Endothelial cell of umbilical vein (primary cell): ENCODE measurements around the gene CHRND. TPM values are rescaled to one million over a fixed set of nuclear protein-coding genes. Genes with fewer than 3 reads are reported as not detected.

Experiments
- BruUV-seq: library from RNA; stranded (reverse); fragments of 400-500 nt; replicated peaks from 2 replicates; lab custom pipeline; 2021; lab: Mats Ljungman, UMichigan
- CTCF ChIA-PET: fragments of 300-600, 350-600 bp; sonication (Branson Sonifier 250); formaldehyde crosslinking; loops from one replicate; lab custom pipeline; 2021; ENCODE audit warnings: antibody characterized with exemption, inconsistent platforms; lab: Charles Lee
- POLR2A ChIA-PET: fragments of 300-600, 350-600 bp; sonication (Branson Sonifier 250); formaldehyde crosslinking; loops from one replicate; lab custom pipeline; 2021; ENCODE audit warnings: antibody characterized with exemption, inconsistent platforms; lab: Charles Lee
- DNase-seq: peaks from one replicate; pipeline ENCODE4 v3.0.0-alpha.2; 2011; ENCODE audit warnings: low read depth, low spot score
- FAIRE-seq: peaks from 2 replicates; lab custom pipeline; 2011; peaks lifted over from hg19 to GRCh38; lab: Jason Lieb, UNC
- H2AFZ ChIP-seq: 2 replicates; pipeline ENCODE4 v1.6.0; 2012; ENCODE audit warnings: low read depth, low read length, control low read depth, inconsistent platforms
- H3K27ac ChIP-seq: 2 replicates; pipeline ENCODE4 v1.5.1; 2011; ENCODE audit warnings: low read depth, mild to moderate bottlenecking, control low read depth, low read length, moderate library complexity; ENCODE audit not compliant: insufficient read depth
- H3K27me3 ChIP-seq, 2 experiments: 2 replicates each; pipeline versions ENCODE4 v1.6.0 to v1.6.1; 2011; ENCODE audit warnings: low read length in 2 of 2, mixed read lengths in 1 of 2; ENCODE audit not compliant: control insufficient read depth in 2 of 2, insufficient read depth in 2 of 2
- H3K36me3 ChIP-seq, 2 experiments: 2 replicates in 1 of 2; 3 replicates in 1 of 2; pipeline ENCODE4 v1.5.1; 2011; ENCODE audit warnings: low read length in 2 of 2, mild to moderate bottlenecking in 1 of 2, moderate library complexity in 1 of 2; ENCODE audit not compliant: control insufficient read depth in 2 of 2, insufficient read depth in 2 of 2; ENCODE audit errors: extremely low read depth in 1 of 2
- H3K4me1 ChIP-seq: 3 replicates; pipeline ENCODE4 v1.5.1; 2011; ENCODE audit warnings: mild to moderate bottlenecking, low read length; ENCODE audit not compliant: control insufficient read depth, insufficient read depth; ENCODE audit errors: extremely low read depth
- H3K4me2 ChIP-seq: 2 replicates; pipeline ENCODE4 v1.6.1; 2011; ENCODE audit warnings: low read length, control low read depth, mixed read lengths; ENCODE audit not compliant: insufficient read depth
- H3K4me3 ChIP-seq, 3 experiments: fragments of 200-600 bp in 1 of 3; sonication (generic), shearing (Covaris generic) in 1 of 3; replicated peaks in 1 of 3; 2 replicates each; pipeline ENCODE4 v1.5.1; 2011 to 2016; ENCODE audit warnings: control low read depth in 3 of 3, low read length in 3 of 3, mild to moderate bottlenecking in 2 of 3, inconsistent platforms in 1 of 3, low read depth in 1 of 3, moderate library complexity in 1 of 3; ENCODE audit not compliant: insufficient read depth in 1 of 3
- H3K79me2 ChIP-seq: 2 replicates; pipeline ENCODE4 v1.6.0; 2012; ENCODE audit warnings: low read length, inconsistent platforms; ENCODE audit not compliant: control insufficient read depth, insufficient read depth
- H3K9ac ChIP-seq: replicated peaks from 2 replicates; pipeline ENCODE3; 2011; ENCODE audit warnings: low read length, control low read depth; ENCODE audit not compliant: insufficient read depth; ENCODE audit errors: extremely low read depth
- H3K9me1 ChIP-seq: replicated peaks from 3 replicates; pipeline ENCODE4 v1.6.0; 2011; ENCODE audit warnings: mild to moderate bottlenecking, low read length; ENCODE audit not compliant: control insufficient read depth, insufficient read depth; ENCODE audit errors: extremely low read depth
- H3K9me3 ChIP-seq: replicated peaks from 2 replicates; pipeline ENCODE4 v1.5.1; 2012; ENCODE audit warnings: low read length, inconsistent platforms; ENCODE audit not compliant: control insufficient read depth, insufficient read depth
- H4K20me1 ChIP-seq: replicated peaks from 2 replicates; pipeline ENCODE3; 2011; ENCODE audit warnings: mild to moderate bottlenecking, low read length; ENCODE audit not compliant: control insufficient read depth, insufficient read depth; ENCODE audit errors: extremely low read depth
- CTCF ChIP-seq, 2 donors: IDR thresholded peaks; 1 replicate in 1 of 2; 2 replicates in 1 of 2; pipeline ENCODE4 v1.5.1; 2011; ENCODE audit warnings: low read length in 2 of 2, mild to moderate bottlenecking in 2 of 2, moderate library complexity in 2 of 2, control low read depth in 1 of 2, inconsistent platforms in 1 of 2, low read depth in 1 of 2; ENCODE audit not compliant: insufficient read depth in 1 of 2; ENCODE audit errors: extremely low read depth in 1 of 2
- EZH2 ChIP-seq: IDR thresholded peaks from 2 replicates; pipeline ENCODE4 v1.6.1; 2012; ENCODE audit warnings: borderline replicate concordance, low read depth, mild to moderate bottlenecking, moderate library complexity, low read length, inconsistent platforms; ENCODE audit not compliant: severe bottlenecking
- FOS ChIP-seq: IDR thresholded peaks from 2 replicates; pipeline ENCODE4 v1.6.1; 2011; ENCODE audit warnings: mild to moderate bottlenecking, low read length, moderate library complexity, borderline replicate concordance; ENCODE audit not compliant: insufficient read depth
- GATA2 ChIP-seq: IDR thresholded peaks from 2 replicates; pipeline ENCODE4 v1.7.0; 2011; ENCODE audit warnings: low read depth, mild to moderate bottlenecking, moderate library complexity, mixed read lengths, low read length; ENCODE audit not compliant: insufficient read length, insufficient read depth
- JUN ChIP-seq: IDR thresholded peaks from 2 replicates; pipeline ENCODE4 v1.6.1; 2011; ENCODE audit warnings: borderline replicate concordance, low read depth; ENCODE audit not compliant: insufficient read length, insufficient read depth
- MAX ChIP-seq: IDR thresholded peaks from 2 replicates; pipeline ENCODE4 v1.6.1; 2011; ENCODE audit not compliant: insufficient read depth, insufficient read length
- MYC ChIP-seq: IDR thresholded peaks from one replicate; pipeline ENCODE4 v1.6.1; 2011; ENCODE audit warnings: mild to moderate bottlenecking, low read depth, low read length
- POLR2A ChIP-seq: IDR thresholded peaks from 2 replicates; pipeline ENCODE4 v1.6.1; 2012; ENCODE audit warnings: low read depth, mild to moderate bottlenecking, control low read depth, low read length
- POLR2AphosphoS5 ChIP-seq: IDR thresholded peaks from 2 replicates; pipeline ENCODE4 v1.6.1; 2012; ENCODE audit warnings: low read depth, mild to moderate bottlenecking, control low read depth, low read length, moderate library complexity; ENCODE audit not compliant: insufficient read depth
- dilution Hi-C: fragments of 300-500 bp; cut with MboI; formaldehyde crosslinking; loops from one replicate; pipeline ENCODE4 v1.15.0; 2019; ENCODE audit warnings: low sequenced_read_pairs; ENCODE audit not compliant: extremely low pct_ligation_motif_present
- intact Hi-C: fragments of 100-400 bp; cut with micrococcal nuclease; formaldehyde crosslinking; loops from one replicate; pipeline ENCODE4 v1.10.0; 2022
- polyA plus RNA-seq, 4 experiments: library from polyadenylated mRNA; depleted of rRNA in 3 of 4; stranded (reverse) in 3 of 4; unstranded in 1 of 4; fragments of >200 nt; gene quantifications; 2 replicates each; pipeline versions ENCODE4 v1.2.1 to v1.2.3, GENCODE V29; 2011 to 2012; ENCODE audit warnings: missing spikeins in 1 of 4
- total RNA-seq: library from RNA; stranded (reverse); gene quantifications from 2 replicates; pipeline ENCODE4 v1.2.3, GENCODE V29; 2021

The CHRND gene
- total and polyA plus RNA-seq, 2 donors (not counting 3 experiments of a cell fraction or from before 2014, with no cell fraction given), result not detected

GRCh38 chr2:232502511-232502910 is 23.4 kb upstream of the CHRND start:
- H3K4me1 ChIP-seq, result no peaks in the 10 kb centered on the region
- intact Hi-C loops (no loop called here), dilution Hi-C loops (no loop called here)
- TF ChIP-seq GATA2 (no peak), POLR2A (no peak), EZH2 (no peak), MYC (no peak), POLR2AphosphoS5 (no peak), FOS (no peak), MAX (no peak), JUN (no peak), CTCF (IDR thresholded peaks at IDR 0.05; ENCODE audit: extremely low read depth in 1 of 2, insufficient read depth in 1 of 2, low read depth in 1 of 2, low read length in 2 of 2) (no peak)
- H3K9me3 ChIP-seq, result no peaks in the 10 kb centered on the region
- H3K27me3 ChIP-seq, result peaks cover 35% of the 10 kb centered on the region in 2 experiments
- H3K9ac ChIP-seq, result no peak overlapping the region
- no peaks in the 10 kb centered on the region for H3K36me3 ChIP-seq
- no TSS peak for BruUV-seq
- no peak overlapping the region for H3K27ac ChIP-seq
- no peak overlapping the region for H3K4me3 ChIP-seq
- ChIA-PET CTCF (interaction anchor here (1.1 kb wide), 1 partner anchor 602 kb away, joined by 4 read pairs; no protein-coding TSS in a partner anchor), POLR2A (no interaction called here)
- FAIRE-seq (no peak), DNase-seq (no peak)
- no peak overlapping the region for H3K4me2 ChIP-seq
- no peaks in the 10 kb centered on the region for H3K79me2 ChIP-seq
- H2AFZ ChIP-seq, result no peak overlapping the region
- no peaks in the 10 kb centered on the region for H3K9me1 ChIP-seq
- H4K20me1 ChIP-seq, result no peaks in the 10 kb centered on the region
